Hepatocyte (in vitro differentiated cells): ENCODE results near the gene PDXP.

Experiments
- CTCF ChIP-seq: fragments of 200-600 bp; sonication (generic); IDR thresholded peaks from 2 replicates; pipeline ENCODE4 v1.5.1; 2016; ENCODE audit warnings: antibody characterized with exemption, mild to moderate bottlenecking; ENCODE audit not compliant: poor library complexity
- EZH2 ChIP-seq: fragments of 200-600 bp; sonication (generic); IDR thresholded peaks from 2 replicates; pipeline ENCODE4 v1.6.1; 2016; ENCODE audit warnings: antibody characterized with exemption, mild to moderate bottlenecking, borderline replicate concordance
- EZH2phosphoT487 ChIP-seq: fragments of 200-600 bp; sonication (generic); IDR thresholded peaks from one replicate; pipeline ENCODE4 v1.6.1; 2018; ENCODE audit warnings: antibody characterized with exemption, mild to moderate bottlenecking, low read depth, moderate library complexity; ENCODE audit not compliant: unreplicated experiment, severe bottlenecking

GRCh38 chr22:37626144-37626543, 32.4 kb upstream of the PDXP start:
- TF ChIP-seq CTCF (no peak), EZH2 (no peak), EZH2phosphoT487 (no peak)
